Progenitor cell of endocrine pancreas (in vitro differentiated cells): ENCODE data around the gene MAPRE3. TPM values are rescaled to one million over a fixed set of nuclear protein-coding genes. Genes with fewer than 3 reads are reported as not detected.

Experiments
- DNase-seq: peaks from one replicate; pipeline ENCODE4 v3.0.0; 2021; ENCODE audit warnings: low spot score; ENCODE audit not compliant: unreplicated experiment
- H3K27ac Mint-ChIP-seq: 2 replicates; pipeline ENCODE4 v1.8.0; 2021; ENCODE audit warnings: mild to moderate bottlenecking, moderate library complexity, mixed read lengths
- H3K27me3 Mint-ChIP-seq: 2 replicates; pipeline ENCODE4 v1.8.0; 2021; ENCODE audit warnings: mixed read lengths
- H3K36me3 Mint-ChIP-seq: 2 replicates; pipeline ENCODE4 v1.8.0; 2022; ENCODE audit warnings: mixed read lengths; ENCODE audit not compliant: insufficient read depth
- H3K4me1 Mint-ChIP-seq: 2 replicates; pipeline ENCODE4 v1.8.0; 2021; ENCODE audit warnings: low read depth, mixed read lengths
- H3K4me3 Mint-ChIP-seq: 2 replicates; pipeline ENCODE4 v1.8.0; 2021; ENCODE audit warnings: low read depth, mild to moderate bottlenecking, moderate library complexity, mixed read lengths
- H3K9me3 Mint-ChIP-seq: 2 replicates; pipeline ENCODE4 v1.8.0; 2021; ENCODE audit warnings: low read depth, mixed read lengths
- total RNA-seq: library from RNA; stranded (reverse); gene quantifications from 2 replicates; pipeline ENCODE4 v1.2.1, GENCODE V29; 2021
- TF ChIP-seq, protein P1 (sequence below): fragments of 200-600 bp; sonication (generic); IDR thresholded peaks from one replicate; pipeline ENCODE4 v1.5.0; 2021; ENCODE audit warnings: antibody characterized with exemption, mild to moderate bottlenecking; ENCODE audit not compliant: unreplicated experiment

The MAPRE3 gene
- total RNA-seq, 1 donor from 2014 or later = 18.6 TPM

DNA sequence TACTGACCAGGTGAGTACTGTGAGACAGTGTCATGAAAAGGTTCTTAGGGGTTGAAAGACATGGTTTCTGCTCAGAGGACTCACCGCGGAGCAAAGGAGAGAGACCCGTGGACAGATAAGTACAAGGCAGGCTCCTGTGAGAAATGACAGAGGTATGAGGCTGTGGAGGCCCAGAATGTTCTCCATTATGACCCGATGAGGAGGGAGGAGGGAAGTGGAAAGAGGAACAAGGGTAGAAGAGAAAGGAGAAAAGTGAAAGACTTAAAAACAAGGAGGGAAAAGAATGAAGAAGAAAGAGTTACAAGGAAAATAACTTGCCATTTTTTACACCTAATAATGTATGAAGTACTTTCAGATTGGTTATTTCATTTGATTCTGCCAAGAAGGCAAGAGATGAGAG lies 29.8 kb downstream of the MAPRE3 start:
- peak overlapping the region; percentile 57 for H3K27ac Mint-ChIP-seq
- H3K4me3 Mint-ChIP-seq = no peak overlapping the region
- DNase-seq = no peak
- peaks cover 3% of the 10 kb centered on the region for H3K27me3 Mint-ChIP-seq
- H3K9me3 Mint-ChIP-seq = no peaks in the 10 kb centered on the region
- TF ChIP-seq, protein P1, sequence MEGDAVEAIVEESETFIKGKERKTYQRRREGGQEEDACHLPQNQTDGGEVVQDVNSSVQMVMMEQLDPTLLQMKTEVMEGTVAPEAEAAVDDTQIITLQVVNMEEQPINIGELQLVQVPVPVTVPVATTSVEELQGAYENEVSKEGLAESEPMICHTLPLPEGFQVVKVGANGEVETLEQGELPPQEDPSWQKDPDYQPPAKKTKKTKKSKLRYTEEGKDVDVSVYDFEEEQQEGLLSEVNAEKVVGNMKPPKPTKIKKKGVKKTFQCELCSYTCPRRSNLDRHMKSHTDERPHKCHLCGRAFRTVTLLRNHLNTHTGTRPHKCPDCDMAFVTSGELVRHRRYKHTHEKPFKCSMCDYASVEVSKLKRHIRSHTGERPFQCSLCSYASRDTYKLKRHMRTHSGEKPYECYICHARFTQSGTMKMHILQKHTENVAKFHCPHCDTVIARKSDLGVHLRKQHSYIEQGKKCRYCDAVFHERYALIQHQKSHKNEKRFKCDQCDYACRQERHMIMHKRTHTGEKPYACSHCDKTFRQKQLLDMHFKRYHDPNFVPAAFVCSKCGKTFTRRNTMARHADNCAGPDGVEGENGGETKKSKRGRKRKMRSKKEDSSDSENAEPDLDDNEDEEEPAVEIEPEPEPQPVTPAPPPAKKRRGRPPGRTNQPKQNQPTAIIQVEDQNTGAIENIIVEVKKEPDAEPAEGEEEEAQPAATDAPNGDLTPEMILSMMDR = no peak
- no peaks in the 10 kb centered on the region for H3K36me3 Mint-ChIP-seq
- no peaks in the 10 kb centered on the region for H3K4me1 Mint-ChIP-seq

GRCh38 chr2:27000995-27001394 lies 30.6 kb downstream of the MAPRE3 start:
- TF ChIP-seq, protein P1 = no peak
- no peaks in the 10 kb centered on the region for H3K4me1 Mint-ChIP-seq
- no peaks in the 10 kb centered on the region for H3K36me3 Mint-ChIP-seq
- no peak overlapping the region for H3K4me3 Mint-ChIP-seq
- H3K27me3 Mint-ChIP-seq = peaks cover 3% of the 10 kb centered on the region
- no peak overlapping the region for H3K27ac Mint-ChIP-seq
- no peak for DNase-seq
- no peaks in the 10 kb centered on the region for H3K9me3 Mint-ChIP-seq

GRCh38 chr2:27001950-27002349 lies 31.5 kb downstream of the MAPRE3 start:
- H3K27me3 Mint-ChIP-seq = peaks cover 3% of the 10 kb centered on the region
- TF ChIP-seq, protein P1 = no peak
- H3K36me3 Mint-ChIP-seq = no peaks in the 10 kb centered on the region
- H3K4me1 Mint-ChIP-seq = no peaks in the 10 kb centered on the region
- H3K9me3 Mint-ChIP-seq = no peaks in the 10 kb centered on the region
- no peak overlapping the region for H3K27ac Mint-ChIP-seq
- no peak overlapping the region for H3K4me3 Mint-ChIP-seq
- DNase-seq = no peak

- no peak for DNase-seq
- Mint-ChIP-seq H3K36me3 (no peaks in the 10 kb centered on the region), H3K27me3 (peaks cover 3% of the 10 kb centered on the region), H3K27ac (no peak overlapping the region), H3K4me3 (no peak overlapping the region), H3K4me1 (peaks cover 2% of the 10 kb centered on the region), H3K9me3 (no peaks in the 10 kb centered on the region)
- TF ChIP-seq, protein P1 = no peak
These were observed 32.6 kb downstream of the MAPRE3 start for GRCh38 chr2:27003007-27003406.

DNA sequence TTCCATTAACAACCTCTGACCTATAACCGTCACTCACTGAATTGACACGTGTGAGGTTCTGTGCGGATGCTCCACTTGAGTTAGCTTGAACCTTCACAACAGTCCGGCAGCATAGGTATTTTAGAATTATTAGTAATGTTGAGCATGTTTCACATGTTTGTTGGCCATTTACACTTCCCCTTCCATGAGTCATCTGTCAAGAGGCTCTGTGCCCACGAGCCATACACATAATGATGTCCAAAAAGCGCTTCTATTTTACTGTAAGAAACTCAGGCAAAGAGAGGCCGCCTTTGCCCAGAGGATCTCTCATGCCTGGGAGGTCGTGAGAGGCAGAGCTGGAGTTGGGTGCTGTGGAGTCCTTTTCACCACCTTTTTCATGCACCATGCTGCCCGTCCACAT lies 33.4 kb downstream of the MAPRE3 start:
- no peak for DNase-seq
- Mint-ChIP-seq H3K36me3 (no peaks in the 10 kb centered on the region), H3K27me3 (peaks cover 2% of the 10 kb centered on the region), H3K4me3 (no peak overlapping the region), H3K27ac (no peak overlapping the region), H3K4me1 (peaks cover 2% of the 10 kb centered on the region), H3K9me3 (no peaks in the 10 kb centered on the region)
- TF ChIP-seq, protein P1 = no peak
